GM19099 (cell line): Measurements from ENCODE around the gene EDDM3A.

Source experiments
- POLR2A ChIP-seq: IDR thresholded peaks from 3 replicates; pipeline ENCODE4 v1.6.1; 2011; ENCODE audit warnings: low read depth; ENCODE audit not compliant: insufficient read length; ENCODE audit errors: extremely low read depth

EDDM3A gene, protein sequence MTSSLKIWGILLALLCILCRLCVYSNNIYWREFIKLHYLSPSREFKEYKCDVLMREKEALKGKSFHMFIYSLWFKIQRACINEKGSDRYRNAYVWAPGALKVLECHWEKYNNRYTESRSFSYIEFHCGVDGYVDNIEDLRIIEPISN

DNA sequence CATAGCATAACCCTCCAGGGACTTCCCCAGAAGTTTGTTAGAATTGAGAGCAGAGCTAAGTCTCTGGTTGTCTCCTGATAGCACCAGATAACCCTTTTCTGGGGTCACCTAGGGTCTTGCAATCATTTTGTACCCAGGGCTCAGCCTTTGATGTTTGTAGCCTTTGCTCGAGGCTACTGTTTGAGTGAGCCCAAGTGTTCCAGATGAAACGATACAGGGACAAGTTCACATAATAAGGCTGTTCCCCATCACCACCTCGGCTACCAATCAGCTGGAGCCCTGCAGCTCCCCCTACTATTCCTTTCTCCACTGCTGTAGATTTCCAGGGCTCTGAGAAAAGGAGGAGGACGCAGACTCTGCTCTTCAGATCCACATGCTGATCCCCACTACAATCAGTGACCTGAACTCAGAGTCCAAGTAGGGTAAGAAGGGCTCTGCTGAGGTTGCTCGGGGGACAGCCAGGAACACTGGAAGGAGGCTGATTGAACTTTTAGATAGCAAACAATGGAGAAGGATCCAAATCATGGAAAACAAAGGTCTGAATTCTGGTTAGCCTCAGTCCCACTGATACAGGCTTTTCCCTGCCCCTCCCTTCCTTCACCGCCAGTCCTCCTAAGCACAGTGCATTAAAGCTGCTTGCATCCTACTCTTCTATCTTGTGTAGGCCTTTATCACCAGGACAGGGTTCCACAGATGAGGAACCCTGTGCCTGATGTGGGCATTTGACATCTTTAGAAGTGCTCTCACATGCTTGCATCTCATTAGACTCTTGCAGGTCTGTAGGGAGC is at the start of gene EDDM3A:
TSS of gene EDDM3A (plus strand) at position 317 of the 788 bp plus-strand sequence. CDS start 1,694 bp downstream, outside the sequence.
- TF ChIP-seq POLR2A, result no peak

DNA sequence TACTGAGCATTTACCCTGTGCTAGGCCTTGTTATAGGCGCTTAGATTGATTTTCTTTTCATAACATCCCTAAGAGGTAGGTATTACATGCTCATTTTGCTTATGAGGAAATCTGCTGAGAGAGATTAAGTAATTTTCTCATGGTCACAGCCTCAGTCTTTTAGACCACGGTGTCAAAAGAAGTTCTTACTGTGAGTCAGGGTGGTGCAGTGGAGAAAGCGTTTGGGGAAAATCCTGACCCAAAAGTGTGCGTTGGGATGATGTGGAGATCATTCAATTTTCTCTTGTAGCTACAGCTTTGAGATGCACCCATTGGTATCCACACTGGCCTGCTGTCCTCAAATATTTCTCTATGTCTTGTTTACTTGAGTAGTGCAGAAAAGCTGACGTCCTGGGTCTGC is 48.9 kb upstream of the EDDM3A start:
- TF ChIP-seq POLR2A, result no peak

DNA sequence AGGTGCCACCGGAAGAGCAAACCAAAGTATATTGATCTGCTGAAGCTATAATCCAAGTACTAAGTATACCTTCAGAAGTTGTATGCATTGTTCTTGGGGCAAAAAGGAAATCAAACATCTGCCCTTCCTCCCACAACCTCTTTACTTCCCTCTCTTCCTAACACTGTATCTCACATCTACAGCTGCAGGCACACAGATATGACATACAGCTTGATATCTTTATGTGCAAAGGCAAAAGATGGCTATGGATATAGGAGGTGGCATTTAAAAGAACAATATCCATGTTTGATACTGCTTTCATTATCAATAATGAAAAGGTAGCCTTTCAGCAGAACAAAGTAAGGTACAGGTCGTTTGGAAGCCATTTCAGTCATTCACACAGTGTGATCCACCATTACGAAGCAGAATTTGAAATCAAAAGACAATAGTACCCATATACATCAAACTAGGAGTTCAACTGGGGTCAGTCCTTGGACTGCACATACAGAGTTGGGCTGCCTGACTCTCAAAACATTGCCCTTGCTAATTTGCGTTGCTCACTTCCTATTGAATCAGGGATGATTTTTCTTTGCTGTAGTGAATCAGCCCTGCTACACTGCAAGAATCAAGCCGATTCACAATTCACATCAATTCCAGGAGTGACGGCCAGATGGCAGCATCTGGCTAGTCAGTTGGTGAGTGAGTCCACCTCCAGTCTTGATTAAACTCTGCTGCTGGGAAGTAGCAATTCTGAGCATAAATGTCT is 48.2 kb upstream of the EDDM3A start:
- no peak for TF ChIP-seq POLR2A

DNA sequence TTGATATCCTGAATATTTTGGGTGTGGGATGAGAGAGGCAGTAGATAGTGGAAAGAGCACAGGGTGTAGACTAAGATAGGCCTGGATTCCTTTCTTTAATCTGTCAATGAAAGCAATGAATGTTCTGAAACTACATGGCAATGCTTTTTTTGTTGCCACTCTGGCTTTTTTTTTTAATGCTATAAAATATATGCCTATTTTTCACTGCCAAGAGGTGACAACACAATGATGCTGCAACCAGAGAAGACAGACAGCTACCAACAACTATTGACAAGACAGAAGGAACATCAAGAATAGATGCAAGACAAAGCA is 47.7 kb upstream of the EDDM3A start:
- TF ChIP-seq POLR2A, result no peak

DNA sequence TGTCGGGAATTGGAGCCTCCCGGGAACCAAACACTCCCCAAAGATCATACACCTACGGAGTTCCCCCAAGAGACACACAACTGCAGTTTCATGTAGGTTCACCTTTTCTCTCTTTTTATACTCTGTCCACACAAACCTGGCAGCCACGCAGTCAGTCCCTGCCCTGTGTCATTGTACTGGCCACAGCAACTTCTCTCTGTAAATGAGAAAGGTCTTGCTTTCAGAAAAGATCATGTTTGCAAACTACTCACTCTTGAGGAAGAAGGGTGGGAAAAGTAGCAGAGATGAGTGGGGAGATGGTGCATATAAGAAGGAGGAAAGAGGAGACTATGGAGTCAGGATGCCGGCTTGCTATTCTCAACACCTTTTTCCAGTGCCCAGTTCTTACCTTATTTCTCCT is 46.8 kb upstream of the EDDM3A start:
- no peak for TF ChIP-seq POLR2A

DNA sequence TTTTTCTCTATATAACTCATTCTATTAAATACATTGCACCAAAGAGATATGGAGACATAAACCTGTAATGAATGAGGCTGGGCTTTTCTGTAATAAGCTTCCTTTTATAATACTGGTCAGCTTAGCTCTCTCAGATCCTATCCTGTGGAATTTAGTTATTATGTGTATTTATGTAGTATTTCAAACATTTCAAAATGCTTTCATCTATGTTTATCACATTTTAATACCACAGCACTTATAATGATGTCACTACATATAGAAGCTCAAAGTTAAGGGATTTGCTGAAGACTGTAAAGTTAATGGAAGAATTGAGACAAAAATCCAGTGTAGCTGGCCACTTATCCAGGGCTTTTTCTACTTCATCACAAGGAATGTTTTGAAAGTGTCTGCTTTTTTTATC is 45.8 kb upstream of the EDDM3A start:
- no peak for TF ChIP-seq POLR2A

DNA sequence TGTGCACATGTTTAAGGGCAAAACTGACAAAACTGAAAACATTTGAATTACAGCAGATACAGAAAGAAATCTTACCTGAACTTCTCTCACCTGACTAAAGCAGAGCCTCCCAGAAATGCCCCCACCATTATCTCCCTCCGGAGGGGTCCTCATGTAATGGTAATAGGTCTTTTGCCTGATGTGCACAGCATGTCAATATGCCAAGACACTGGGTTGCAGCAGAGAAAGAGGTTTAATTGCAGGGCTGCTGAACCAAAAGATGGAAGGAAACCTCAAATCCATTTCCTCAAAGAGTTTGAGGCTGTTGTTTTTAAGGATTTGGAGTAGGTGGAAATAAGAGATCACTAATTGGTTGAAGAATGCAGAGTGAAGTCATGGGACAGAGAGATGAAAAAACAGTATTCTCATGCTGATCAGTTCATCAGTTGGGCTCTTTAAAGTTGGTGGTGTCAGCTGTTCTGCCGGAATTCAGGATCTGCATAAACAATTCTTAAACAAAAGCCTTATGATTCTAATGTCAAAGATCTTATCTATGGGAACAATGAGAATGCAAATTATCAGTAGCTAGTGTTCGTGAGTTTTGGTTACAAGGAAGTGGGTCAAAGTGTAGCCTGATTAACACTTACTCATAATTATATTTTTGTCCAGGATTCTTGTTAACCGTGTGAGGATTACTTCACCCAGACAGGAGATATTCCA is 38.9 kb upstream of the EDDM3A start:
- TF ChIP-seq POLR2A, result no peak

DNA sequence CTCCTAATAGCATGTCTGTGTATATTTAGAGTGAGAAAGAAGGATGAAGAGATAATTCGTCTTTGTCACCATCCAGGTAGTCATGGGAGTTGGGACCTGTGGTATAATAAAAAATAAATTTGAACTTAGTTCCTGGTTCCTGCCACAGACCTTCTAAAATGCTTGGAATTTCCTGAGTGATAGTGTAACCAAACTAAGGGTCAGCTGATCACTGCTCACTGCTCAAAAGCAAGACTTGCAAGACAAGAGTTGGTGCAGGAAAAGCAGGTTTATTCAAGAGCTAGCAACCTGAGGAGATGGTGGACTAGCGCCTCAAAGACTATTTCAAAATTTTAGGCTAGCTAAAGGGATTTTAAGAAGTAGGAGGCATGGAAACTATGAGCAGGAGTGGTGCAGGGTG is 38.1 kb upstream of the EDDM3A start:
- TF ChIP-seq POLR2A, result no peak

DNA sequence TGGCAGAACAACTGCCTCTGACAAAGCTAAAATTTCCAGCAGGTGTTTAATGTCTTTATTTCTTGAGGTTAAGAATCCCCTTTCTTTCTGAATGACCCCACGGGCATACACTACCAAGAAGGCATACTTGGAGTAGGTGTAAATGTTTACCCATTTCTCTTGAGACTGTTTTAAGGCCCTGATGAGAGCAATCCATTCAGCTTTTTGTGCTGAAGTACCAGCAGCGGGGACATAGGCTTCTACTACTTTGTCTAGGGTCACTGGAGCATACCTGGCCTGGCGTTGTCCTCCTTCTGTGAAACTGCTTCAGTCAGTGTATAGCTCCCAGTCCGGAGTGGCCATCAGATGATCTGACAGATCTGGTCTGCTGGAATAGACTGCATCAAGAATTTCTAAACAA is 34.4 kb upstream of the EDDM3A start:
- no peak for TF ChIP-seq POLR2A

DNA sequence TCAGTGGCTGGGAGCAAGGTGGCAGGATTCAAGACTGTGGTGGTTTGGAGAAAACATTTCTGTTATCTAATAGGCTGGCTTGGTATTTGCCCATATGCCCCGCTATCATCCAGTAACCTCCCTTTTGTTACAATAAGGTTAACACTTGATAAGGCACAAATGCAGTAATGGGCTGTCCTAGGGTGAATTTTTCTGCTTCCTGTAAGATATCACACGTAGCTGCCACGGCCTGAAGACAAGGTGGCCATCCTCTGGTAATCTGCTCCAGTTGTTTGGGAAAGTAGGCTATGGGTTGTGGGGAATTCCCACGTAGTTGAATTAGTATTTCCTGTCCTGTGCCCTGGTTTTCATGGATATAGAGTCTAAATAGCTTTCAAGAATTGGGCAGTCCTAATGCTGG is 34.0 kb upstream of the EDDM3A start:
- no peak for TF ChIP-seq POLR2A

DNA sequence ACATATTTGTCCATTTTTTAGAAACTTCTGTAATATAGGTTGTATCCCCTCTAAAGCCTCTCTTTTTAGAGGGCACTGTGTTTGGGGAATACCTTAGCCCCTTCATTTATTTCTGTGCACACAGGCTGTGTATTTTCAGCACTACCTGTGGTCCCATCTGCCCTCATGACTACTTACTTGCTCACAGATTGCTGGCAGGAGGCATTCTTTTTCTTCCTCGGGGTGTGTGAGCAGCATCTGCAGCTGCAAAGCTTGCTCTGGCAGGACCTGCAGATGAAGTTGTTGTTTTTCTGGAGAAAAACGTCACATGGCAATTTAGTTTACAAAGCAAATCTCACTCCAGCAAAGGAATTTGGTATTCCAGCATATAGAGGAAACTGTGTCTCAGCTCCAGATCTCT is 32.8 kb upstream of the EDDM3A start:
- TF ChIP-seq POLR2A, result no peak

DNA sequence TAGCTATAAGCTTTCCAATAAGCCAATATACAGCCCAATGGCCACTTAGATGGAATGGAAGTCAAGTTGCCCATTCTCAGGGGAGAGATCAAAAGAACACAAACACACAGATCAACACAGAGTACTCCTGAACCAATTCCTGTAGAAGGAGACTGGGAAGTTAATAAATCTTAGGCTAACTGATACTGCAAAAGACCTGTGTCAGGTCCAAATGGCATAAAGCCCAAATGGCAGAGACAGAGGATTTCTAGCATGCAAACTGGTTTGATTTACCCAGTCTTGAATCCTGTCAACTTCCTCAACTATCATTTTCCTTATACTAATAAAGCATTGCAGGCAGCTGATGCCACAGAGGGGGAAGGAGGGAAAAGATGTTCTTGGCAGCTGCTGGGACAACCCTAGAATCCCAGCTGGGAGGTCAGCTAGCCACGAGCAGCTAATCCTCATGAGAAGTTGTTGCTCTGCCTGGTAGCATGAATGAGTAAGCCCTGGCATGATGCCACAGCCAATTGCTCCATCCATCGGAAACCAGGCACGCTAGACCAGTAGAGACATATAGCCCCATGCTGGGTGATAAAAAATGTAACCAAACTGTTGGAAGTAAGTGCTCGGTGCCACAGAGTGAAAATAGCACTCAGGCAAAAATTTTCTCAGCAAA is 31.0 kb upstream of the EDDM3A start:
- no peak for TF ChIP-seq POLR2A

DNA sequence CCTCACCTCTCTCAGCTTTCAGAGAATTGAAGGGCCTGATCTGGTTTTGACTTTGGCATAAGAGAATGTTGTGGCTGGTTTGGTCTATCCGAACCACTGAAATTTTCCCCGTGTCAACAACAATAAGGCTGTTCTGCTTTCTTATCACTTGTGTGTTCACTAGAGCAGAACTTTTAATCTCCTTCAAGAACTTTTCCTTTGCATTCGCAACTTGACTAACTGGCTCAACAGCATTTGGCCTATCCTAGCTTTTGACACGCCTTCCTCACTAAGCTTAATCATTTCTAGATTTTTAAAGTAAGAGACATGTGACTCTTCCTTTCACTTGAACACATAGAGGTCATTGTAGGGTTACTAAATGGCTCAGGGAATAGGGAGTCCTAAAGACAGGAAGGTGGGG is 25.9 kb upstream of the EDDM3A start:
- no peak for TF ChIP-seq POLR2A

DNA sequence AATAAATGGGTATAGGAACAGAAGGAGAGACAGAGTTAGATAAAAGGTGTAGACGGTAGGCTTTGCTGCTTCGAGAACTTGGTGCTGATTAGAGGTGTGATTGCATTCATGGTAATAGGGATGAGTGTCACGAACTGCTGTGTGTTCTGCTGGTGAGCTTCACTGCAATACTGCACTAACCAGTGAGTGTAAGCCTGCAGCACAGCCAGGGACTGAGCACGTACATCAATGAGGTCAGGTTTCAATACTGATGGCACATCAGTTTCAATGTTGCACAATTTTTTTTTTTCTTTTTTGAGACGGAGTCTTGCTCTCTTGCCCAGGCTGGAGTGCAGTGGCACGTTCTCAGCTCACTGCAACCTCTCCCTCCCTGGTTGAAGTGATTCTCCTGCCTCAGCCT is 24.9 kb upstream of the EDDM3A start:
- no peak for TF ChIP-seq POLR2A

DNA sequence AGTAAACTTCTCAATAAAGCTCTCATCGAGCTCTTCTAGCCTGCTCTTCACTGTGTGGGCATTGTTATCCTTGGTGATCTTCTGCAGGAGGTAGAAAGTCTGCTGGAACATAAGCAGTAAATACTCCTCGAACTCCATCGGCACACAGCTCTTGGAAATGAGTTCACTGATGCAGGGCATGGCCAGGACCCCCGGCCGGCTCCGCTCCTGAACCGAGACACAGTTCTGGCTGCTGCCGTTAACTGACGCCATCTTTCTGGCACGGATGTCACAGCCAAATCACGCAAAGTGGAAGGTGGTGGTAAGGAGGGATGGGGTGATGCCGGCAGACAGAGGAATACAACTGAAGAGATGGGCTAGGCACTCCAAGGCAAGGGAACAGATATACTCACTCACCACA is 23.7 kb upstream of the EDDM3A start:
- no peak for TF ChIP-seq POLR2A

DNA sequence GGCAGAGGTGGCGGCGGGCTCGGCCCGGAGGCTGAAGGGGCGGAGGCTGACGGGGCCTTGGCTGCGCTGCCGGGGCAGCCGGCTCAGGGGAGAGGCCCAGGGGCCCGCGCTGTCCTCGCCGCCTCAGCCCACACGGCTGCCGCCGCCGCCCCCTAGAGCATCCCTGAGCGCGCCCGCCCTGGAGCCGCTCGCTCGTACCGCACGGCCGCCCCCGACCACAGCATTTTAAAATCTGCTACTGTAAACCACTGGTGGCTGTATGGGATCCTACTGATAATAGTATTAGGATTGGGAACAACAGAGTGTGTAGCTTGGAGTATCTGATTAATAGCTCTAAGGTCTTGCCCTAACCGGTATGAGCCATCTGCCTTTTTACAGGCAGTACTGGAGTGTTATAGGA is 22.2 kb upstream of the EDDM3A start:
- no peak for TF ChIP-seq POLR2A

DNA sequence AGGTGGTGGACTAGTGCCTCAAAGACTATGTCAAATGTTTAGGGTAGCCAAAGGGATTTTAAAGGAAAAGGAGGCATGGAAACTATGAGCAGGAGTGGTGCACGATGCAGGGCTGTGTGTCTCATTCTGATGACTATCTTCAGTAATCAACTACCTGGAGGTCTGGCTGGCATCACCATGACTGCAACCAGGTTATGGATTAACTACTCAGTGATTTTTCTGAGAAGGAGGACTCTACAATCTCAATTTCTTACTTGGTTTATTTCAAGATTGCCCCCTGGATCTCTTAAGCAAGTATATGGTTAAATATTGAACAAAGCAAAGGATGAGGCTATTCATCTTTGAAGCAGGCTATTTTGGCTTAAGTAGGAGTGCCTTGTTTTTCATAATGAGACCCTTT is 19.2 kb upstream of the EDDM3A start:
- no peak for TF ChIP-seq POLR2A
